Measurements from ENCODE around the gene MLF2.

The MLF2 gene

GRCh38 chr12:6772331-6772695, 19.4 kb upstream of the MLF2 start, which contains the start of gene LAG3:
Gene LAG3 (plus strand): TSS chr12:6772520. CDS start chr12:6772853, 333 bp downstream.
- TF ChIP-seq RAD21 (IDR thresholded peaks at IDR 0.05; ENCODE audit: low read depth) (no peak), CEBPB (IDR thresholded peaks at IDR 0.05) (no peak), TCF12 (IDR thresholded peaks at IDR 0.05; ENCODE audit: low read depth) (no peak), TEAD4 (IDR thresholded peaks at IDR 0.05) (no peak), EGR1 (IDR thresholded peaks at IDR 0.05) (no peak), CREB1 (IDR thresholded peaks at IDR 0.05; ENCODE audit: low read depth) (no peak), FOXM1 (IDR thresholded peaks at IDR 0.05; ENCODE audit: borderline replicate concordance, low read depth) (no peak), NFIC (IDR thresholded peaks at IDR 0.05) (no peak), ZBTB7A (IDR thresholded peaks at IDR 0.05; ENCODE audit: low read depth) (no peak), TAF1 (IDR thresholded peaks at IDR 0.05; ENCODE audit: low read depth) (no peak), YY1 (IDR thresholded peaks at IDR 0.05; ENCODE audit: low read depth) (no peak), EP300 (IDR thresholded peaks at IDR 0.05; ENCODE audit: borderline replicate concordance) (no peak), USF1 (IDR thresholded peaks at IDR 0.05) (no peak)
- TF ChIP-seq, protein P1, sequence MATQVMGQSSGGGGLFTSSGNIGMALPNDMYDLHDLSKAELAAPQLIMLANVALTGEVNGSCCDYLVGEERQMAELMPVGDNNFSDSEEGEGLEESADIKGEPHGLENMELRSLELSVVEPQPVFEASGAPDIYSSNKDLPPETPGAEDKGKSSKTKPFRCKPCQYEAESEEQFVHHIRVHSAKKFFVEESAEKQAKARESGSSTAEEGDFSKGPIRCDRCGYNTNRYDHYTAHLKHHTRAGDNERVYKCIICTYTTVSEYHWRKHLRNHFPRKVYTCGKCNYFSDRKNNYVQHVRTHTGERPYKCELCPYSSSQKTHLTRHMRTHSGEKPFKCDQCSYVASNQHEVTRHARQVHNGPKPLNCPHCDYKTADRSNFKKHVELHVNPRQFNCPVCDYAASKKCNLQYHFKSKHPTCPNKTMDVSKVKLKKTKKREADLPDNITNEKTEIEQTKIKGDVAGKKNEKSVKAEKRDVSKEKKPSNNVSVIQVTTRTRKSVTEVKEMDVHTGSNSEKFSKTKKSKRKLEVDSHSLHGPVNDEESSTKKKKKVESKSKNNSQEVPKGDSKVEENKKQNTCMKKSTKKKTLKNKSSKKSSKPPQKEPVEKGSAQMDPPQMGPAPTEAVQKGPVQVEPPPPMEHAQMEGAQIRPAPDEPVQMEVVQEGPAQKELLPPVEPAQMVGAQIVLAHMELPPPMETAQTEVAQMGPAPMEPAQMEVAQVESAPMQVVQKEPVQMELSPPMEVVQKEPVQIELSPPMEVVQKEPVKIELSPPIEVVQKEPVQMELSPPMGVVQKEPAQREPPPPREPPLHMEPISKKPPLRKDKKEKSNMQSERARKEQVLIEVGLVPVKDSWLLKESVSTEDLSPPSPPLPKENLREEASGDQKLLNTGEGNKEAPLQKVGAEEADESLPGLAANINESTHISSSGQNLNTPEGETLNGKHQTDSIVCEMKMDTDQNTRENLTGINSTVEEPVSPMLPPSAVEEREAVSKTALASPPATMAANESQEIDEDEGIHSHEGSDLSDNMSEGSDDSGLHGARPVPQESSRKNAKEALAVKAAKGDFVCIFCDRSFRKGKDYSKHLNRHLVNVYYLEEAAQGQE (IDR thresholded peaks at IDR 0.05; ENCODE audit: low read depth) = no peak
- TF ChIP-seq, protein P2, sequence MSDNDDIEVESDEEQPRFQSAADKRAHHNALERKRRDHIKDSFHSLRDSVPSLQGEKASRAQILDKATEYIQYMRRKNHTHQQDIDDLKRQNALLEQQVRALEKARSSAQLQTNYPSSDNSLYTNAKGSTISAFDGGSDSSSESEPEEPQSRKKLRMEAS (IDR thresholded peaks at IDR 0.05) = no peak

DNA sequence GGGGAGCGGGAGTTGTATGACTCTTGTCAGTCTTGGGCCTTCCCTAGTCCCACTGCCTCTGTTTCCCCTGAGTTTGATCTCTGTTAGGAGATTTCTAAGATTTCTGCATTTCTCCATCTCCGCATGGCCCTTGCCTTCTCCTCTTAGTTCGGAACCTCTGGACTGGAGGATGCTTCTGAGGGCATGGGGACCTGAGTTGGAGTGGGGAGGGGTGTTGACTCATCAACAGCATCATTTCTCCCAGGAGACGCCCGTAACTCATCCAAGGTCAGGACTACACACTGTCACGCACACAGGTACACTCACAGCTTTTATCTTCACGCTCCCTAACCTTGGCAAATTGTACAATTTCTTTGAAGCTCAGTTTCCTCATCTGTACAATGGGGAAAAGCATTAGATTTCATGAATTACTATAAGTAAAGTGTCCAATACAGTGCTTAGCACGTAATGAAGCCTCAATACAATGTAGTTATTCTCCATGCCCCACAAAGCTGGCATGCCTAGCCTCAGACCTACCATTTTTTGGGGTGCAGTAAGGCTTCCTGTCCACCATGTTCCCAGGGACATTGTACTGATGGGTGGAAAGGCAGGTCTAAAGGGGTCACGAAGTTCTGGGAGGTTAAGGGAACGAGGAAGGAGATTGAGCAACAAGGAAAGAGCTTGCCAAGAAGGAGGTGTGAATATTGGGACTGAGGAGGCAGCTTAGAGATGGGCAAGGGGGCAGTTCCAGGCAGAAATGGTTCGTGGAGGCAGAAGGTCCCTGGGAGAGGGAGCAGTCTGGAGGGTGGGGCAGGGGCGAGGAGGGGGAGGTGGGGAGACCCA, 18.8 kb upstream of the MLF2 start:
- TF ChIP-seq CEBPB (IDR thresholded peaks at IDR 0.05) (no peak), ZBTB7A (IDR thresholded peaks at IDR 0.05; ENCODE audit: low read depth) (no peak), EP300 (IDR thresholded peaks at IDR 0.05; ENCODE audit: borderline replicate concordance) (no peak), CREB1 (IDR thresholded peaks at IDR 0.05; ENCODE audit: low read depth) (no peak), USF1 (IDR thresholded peaks at IDR 0.05) (no peak), NFIC (IDR thresholded peaks at IDR 0.05) (no peak), YY1 (IDR thresholded peaks at IDR 0.05; ENCODE audit: low read depth) (no peak), RAD21 (IDR thresholded peaks at IDR 0.05; ENCODE audit: low read depth) (no peak), FOXM1 (IDR thresholded peaks at IDR 0.05; ENCODE audit: borderline replicate concordance, low read depth) (no peak), TEAD4 (IDR thresholded peaks at IDR 0.05) (no peak)
- TF ChIP-seq, protein P1 (IDR thresholded peaks at IDR 0.05; ENCODE audit: low read depth) = no peak
- TF ChIP-seq, protein P2 (IDR thresholded peaks at IDR 0.05) = no peak

DNA sequence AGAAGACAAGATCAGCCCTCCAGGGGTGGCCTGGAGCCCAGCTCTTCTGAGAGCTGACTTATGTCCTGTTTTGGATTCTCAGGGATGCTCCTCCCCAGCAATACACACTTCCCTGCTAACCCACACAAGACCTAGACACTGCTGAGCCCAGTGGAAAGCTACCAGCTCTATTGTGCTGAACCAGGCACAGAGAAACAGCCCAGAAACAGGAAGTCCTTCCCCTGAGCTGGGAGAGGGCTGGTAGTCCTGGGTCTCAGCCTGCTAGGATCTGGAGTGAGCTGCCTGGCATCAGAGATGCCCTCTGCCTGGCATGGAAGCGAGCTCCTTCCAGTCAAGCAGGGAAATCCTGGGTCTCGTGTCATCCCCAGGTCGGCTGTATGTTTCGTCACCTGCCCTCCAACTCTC, 18.2 kb upstream of the MLF2 start:
- no peak for TF ChIP-seq CEBPB (IDR thresholded peaks at IDR 0.05)
- TF ChIP-seq USF1 (IDR thresholded peaks at IDR 0.05) = no peak
- TF ChIP-seq TCF12 (IDR thresholded peaks at IDR 0.05; ENCODE audit: low read depth) = no peak
- TF ChIP-seq, protein P2 (IDR thresholded peaks at IDR 0.05) = no peak
- no peak for TF ChIP-seq TAF1 (IDR thresholded peaks at IDR 0.05; ENCODE audit: low read depth)
- no peak for TF ChIP-seq ZBTB7A (IDR thresholded peaks at IDR 0.05; ENCODE audit: low read depth)

- TF ChIP-seq TEAD4 (IDR thresholded peaks at IDR 0.05) = no peak
- TF ChIP-seq TCF12 (IDR thresholded peaks at IDR 0.05; ENCODE audit: low read depth) = no peak
- no peak for TF ChIP-seq EGR1 (IDR thresholded peaks at IDR 0.05)
- no peak for TF ChIP-seq RAD21 (IDR thresholded peaks at IDR 0.05; ENCODE audit: low read depth)
- no peak for TF ChIP-seq FOXM1 (IDR thresholded peaks at IDR 0.05; ENCODE audit: borderline replicate concordance, low read depth)
- no peak for TF ChIP-seq EP300 (IDR thresholded peaks at IDR 0.05; ENCODE audit: borderline replicate concordance)
- TF ChIP-seq CEBPB (IDR thresholded peaks at IDR 0.05) = no peak
- TF ChIP-seq ZBTB7A (IDR thresholded peaks at IDR 0.05; ENCODE audit: low read depth) = no peak
- no peak for TF ChIP-seq NFIC (IDR thresholded peaks at IDR 0.05)
- TF ChIP-seq USF1 (IDR thresholded peaks at IDR 0.05) = no peak
- TF ChIP-seq CREB1 (IDR thresholded peaks at IDR 0.05; ENCODE audit: low read depth) = no peak
- TF ChIP-seq YY1 (IDR thresholded peaks at IDR 0.05; ENCODE audit: low read depth) = no peak
- TF ChIP-seq, protein P2 (IDR thresholded peaks at IDR 0.05) = no peak
- TF ChIP-seq TAF1 (IDR thresholded peaks at IDR 0.05; ENCODE audit: low read depth) = no peak
Measured at GRCh38 chr12:6770600-6770999, 17.7 kb upstream of the MLF2 start.
